ENCODE data around the gene RNF14. TPM values are rescaled to one million over a fixed set of nuclear protein-coding genes. Genes with fewer than 3 reads are reported as not detected.

The RNF14 gene
- total RNA-seq, 1 experiment from 2014 or later: 20.1 TPM

GRCh38 chr5:142000173-142000572 is 31.3 kb downstream of the RNF14 start:
- no peaks in the 10 kb centered on the region for H3K27me3 ChIP-seq (ENCODE audit: insufficient read depth, low read length)
- Mint-ChIP-seq H3K27me3 (ENCODE audit: low read depth) (no peaks in the 10 kb centered on the region), H3K9me3 (peaks cover 0 to 3% of the 10 kb centered on the region in 2 experiments; a peak in 1 of 5 replicates), H3K27ac (no peak overlapping the region), H3K4me1 (no peaks in the 10 kb centered on the region), H3K36me3 (ENCODE audit: insufficient read depth in 1 of 3, low read depth in 3 of 3) (peaks cover 19 to 64% (median 51%) of the 10 kb centered on the region in 3 experiments; a peak in 6 of 7 replicates), H3K4me3 (no peak overlapping the region)
- H3K9ac ChIP-seq (ENCODE audit: extremely low read depth, insufficient read length, low read length): no peak overlapping the region
- H3K23ac ChIP-seq (ENCODE audit: insufficient read length, low read depth, low read length): no peak overlapping the region
- no peak for DNase-seq
- H2BK12ac ChIP-seq (ENCODE audit: insufficient read length, low read depth, low read length): no peak overlapping the region
- H2BK120ac ChIP-seq (ENCODE audit: low read depth, low read length, poor library complexity, severe bottlenecking): no peak overlapping the region
- no peak overlapping the region for H3K4me2 ChIP-seq (ENCODE audit: insufficient read depth, insufficient read length, low read length)
- H3K9me3 ChIP-seq (ENCODE audit: control insufficient read depth, low read depth, low read length): no peaks in the 10 kb centered on the region
- H4K8ac ChIP-seq (replicated peaks; ENCODE audit: insufficient read length, low read depth, low read length): no peak overlapping the region
- no peaks in the 10 kb centered on the region for H3K79me2 ChIP-seq (ENCODE audit: insufficient read depth, low read length)
- H4K20me1 ChIP-seq (ENCODE audit: control insufficient read depth, insufficient read depth, insufficient read length): no peaks in the 10 kb centered on the region
- no peak overlapping the region for H2BK20ac ChIP-seq (ENCODE audit: low read depth, low read length, poor library complexity, severe bottlenecking)
- no peak overlapping the region for H3K4ac ChIP-seq (ENCODE audit: low read depth, low read length)
- no peak overlapping the region for H4K5ac ChIP-seq (ENCODE audit: insufficient read length, low read depth, low read length)
- no peak overlapping the region for H4K91ac ChIP-seq (ENCODE audit: insufficient read length, low read depth, low read length)
- H3K4me1 ChIP-seq (ENCODE audit: insufficient read depth, low read length): no peaks in the 10 kb centered on the region
- H3K79me1 ChIP-seq (ENCODE audit: insufficient read depth, low read depth, low read length, poor library complexity, severe bottlenecking): no peaks in the 10 kb centered on the region
- TF ChIP-seq, protein P1, sequence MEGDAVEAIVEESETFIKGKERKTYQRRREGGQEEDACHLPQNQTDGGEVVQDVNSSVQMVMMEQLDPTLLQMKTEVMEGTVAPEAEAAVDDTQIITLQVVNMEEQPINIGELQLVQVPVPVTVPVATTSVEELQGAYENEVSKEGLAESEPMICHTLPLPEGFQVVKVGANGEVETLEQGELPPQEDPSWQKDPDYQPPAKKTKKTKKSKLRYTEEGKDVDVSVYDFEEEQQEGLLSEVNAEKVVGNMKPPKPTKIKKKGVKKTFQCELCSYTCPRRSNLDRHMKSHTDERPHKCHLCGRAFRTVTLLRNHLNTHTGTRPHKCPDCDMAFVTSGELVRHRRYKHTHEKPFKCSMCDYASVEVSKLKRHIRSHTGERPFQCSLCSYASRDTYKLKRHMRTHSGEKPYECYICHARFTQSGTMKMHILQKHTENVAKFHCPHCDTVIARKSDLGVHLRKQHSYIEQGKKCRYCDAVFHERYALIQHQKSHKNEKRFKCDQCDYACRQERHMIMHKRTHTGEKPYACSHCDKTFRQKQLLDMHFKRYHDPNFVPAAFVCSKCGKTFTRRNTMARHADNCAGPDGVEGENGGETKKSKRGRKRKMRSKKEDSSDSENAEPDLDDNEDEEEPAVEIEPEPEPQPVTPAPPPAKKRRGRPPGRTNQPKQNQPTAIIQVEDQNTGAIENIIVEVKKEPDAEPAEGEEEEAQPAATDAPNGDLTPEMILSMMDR (conservative IDR thresholded peaks at IDR 0.05): no peak
- H2AK5ac ChIP-seq (ENCODE audit: insufficient read length, low read length): no peak overlapping the region
- no peak overlapping the region for H3T11ph ChIP-seq (ENCODE audit: low read length)
- no peak overlapping the region for H3K56ac ChIP-seq (ENCODE audit: insufficient read length, low read depth, low read length)
- H2BK5ac ChIP-seq (ENCODE audit: insufficient read length, low read length): no peak overlapping the region
- no CpG with 5 or more reads among the region's 1 CpG for WGBS (ENCODE audit: extremely low coverage, insufficient read length, low lambda C conversion rate)
- no peak overlapping the region for H2BK15ac ChIP-seq (ENCODE audit: low read depth, low read length)
- no peak overlapping the region for H3K14ac ChIP-seq (ENCODE audit: insufficient read depth, low read length)
- no peaks in the 10 kb centered on the region for H3K23me2 ChIP-seq (ENCODE audit: insufficient read length, low read depth, low read length, poor library complexity, severe bottlenecking)
- no peak overlapping the region for H3K18ac ChIP-seq (ENCODE audit: insufficient read length, low read depth, low read length)
- no peak overlapping the region for H2AFZ ChIP-seq (ENCODE audit: low read length)
- H3K27ac ChIP-seq (ENCODE audit: insufficient read length, low read depth, low read length): no peak overlapping the region
